IMR-90 (cell line): ENCODE measurements around the gene RGS3. TPM values are rescaled to one million over a fixed set of nuclear protein-coding genes. Genes with fewer than 3 reads are reported as not detected.
A peak's percentile ranks its signal among the peaks of the same experiment; 100 is the strongest.

Experiments
- ATAC-seq: fragments of 200-7000 bp; cut with Tn5 transposase; 2 replicates; pipeline ENCODE4 v1.9.1; 2020; ENCODE audit warnings: low read depth, mild to moderate bottlenecking, moderate library complexity
- BruUV-seq: library from RNA; stranded (reverse); fragments of 400-500 nt; replicated peaks from 2 replicates; lab custom pipeline; 2021; lab: Mats Ljungman, UMichigan
- CTCF ChIA-PET: fragments of 300-600 bp; formaldehyde crosslinking; extraction: SDS; loops from one replicate; lab custom pipeline; 2021; ENCODE audit warnings: antibody characterized with exemption; lab: Yijun Ruan, JAX
- POLR2A ChIA-PET: fragments of 300-600 bp; sonication (Branson Sonifier 250); formaldehyde crosslinking; loops from one replicate; lab custom pipeline; 2022; ENCODE audit warnings: antibody characterized with exemption; ENCODE audit not compliant: unreplicated experiment; lab: Charles Lee
- DNase-seq: peaks from one replicate; pipeline ENCODE4 v3.0.0; 2013
- H2AFZ ChIP-seq: replicated peaks from 2 replicates; pipeline ENCODE3; 2013; ENCODE audit warnings: low read length, mild to moderate bottlenecking; ENCODE audit not compliant: poor library complexity
- H2AK5ac ChIP-seq: 2 replicates; pipeline ENCODE4 v1.6.1; 2013; ENCODE audit warnings: low read depth, low read length, inconsistent platforms
- H2AK9ac ChIP-seq: replicated peaks from 2 replicates; pipeline ENCODE3; 2013; ENCODE audit warnings: mild to moderate bottlenecking, low read depth, low read length, moderate library complexity; ENCODE audit not compliant: poor library complexity
- H2BK120ac ChIP-seq: 2 replicates; pipeline ENCODE4 v1.6.1; 2013; ENCODE audit warnings: low read depth, low read length, inconsistent platforms
- H2BK15ac ChIP-seq: 3 replicates; pipeline ENCODE4 v1.6.1; 2013; ENCODE audit warnings: low read depth, low read length, inconsistent platforms
- H2BK20ac ChIP-seq: 2 replicates; pipeline ENCODE4 v1.6.1; 2013; ENCODE audit warnings: low read depth, mild to moderate bottlenecking, inconsistent platforms, low read length, moderate library complexity
- H2BK5ac ChIP-seq: 2 replicates; pipeline ENCODE4 v1.6.1; 2013; ENCODE audit warnings: mild to moderate bottlenecking, low read depth, low read length, inconsistent platforms; ENCODE audit not compliant: poor library complexity, severe bottlenecking
- H3K14ac ChIP-seq: replicated peaks from 2 replicates; pipeline ENCODE4 v1.6.1; 2013; ENCODE audit warnings: low read depth, low read length, inconsistent platforms
- H3K18ac ChIP-seq: 2 replicates; pipeline ENCODE4 v1.6.1; 2013; ENCODE audit warnings: low read depth, low read length, control low read depth
- H3K23ac ChIP-seq: 2 replicates; pipeline ENCODE4 v1.6.1; 2013; ENCODE audit warnings: low read depth, low read length, inconsistent platforms
- H3K27ac ChIP-seq: 2 replicates; pipeline ENCODE4 v1.5.1; 2013; ENCODE audit warnings: mild to moderate bottlenecking, control low read depth, low read length; ENCODE audit not compliant: insufficient read depth
- H3K27me3 ChIP-seq: 2 replicates; pipeline ENCODE4 v1.6.1; 2013; ENCODE audit warnings: low read length; ENCODE audit not compliant: control insufficient read depth, insufficient read depth
- H3K36me3 ChIP-seq: 2 replicates; pipeline ENCODE4 v1.6.1; 2013; ENCODE audit warnings: low read length, mixed read lengths; ENCODE audit not compliant: control insufficient read depth, insufficient read depth
- H3K4ac ChIP-seq: 2 replicates; pipeline ENCODE4 v1.6.1; 2013; ENCODE audit warnings: low read depth, low read length, inconsistent platforms
- H3K4me1 ChIP-seq: 2 replicates; pipeline ENCODE4 v1.6.1; 2013; ENCODE audit warnings: low read length, mixed read lengths; ENCODE audit not compliant: control insufficient read depth, insufficient read depth
- H3K4me2 ChIP-seq: 2 replicates; pipeline ENCODE4 v1.6.1; 2013; ENCODE audit warnings: low read depth, mild to moderate bottlenecking, control low read depth, low read length, moderate library complexity
- H3K4me3 ChIP-seq: 2 replicates; pipeline ENCODE4 v1.5.1; 2013; ENCODE audit warnings: low read depth, mild to moderate bottlenecking, control low read depth, low read length, moderate library complexity; ENCODE audit not compliant: insufficient read depth
- H3K56ac ChIP-seq: 2 replicates; pipeline ENCODE4 v1.6.1; 2013; ENCODE audit warnings: low read length, inconsistent platforms; ENCODE audit not compliant: insufficient read depth; ENCODE audit errors: extremely low read depth
- H3K79me1 ChIP-seq, 2 experiments: 2 replicates each; pipeline ENCODE4 v1.6.1; 2013; ENCODE audit warnings: low read length in 2 of 2, inconsistent platforms in 1 of 2, low read depth in 1 of 2
- H3K9ac ChIP-seq: 2 replicates; pipeline ENCODE4 v1.6.1; 2013; ENCODE audit warnings: low read depth, low read length, control low read depth
- H3K9me1 ChIP-seq: 2 replicates; pipeline ENCODE4 v1.6.1; 2013; ENCODE audit warnings: low read length, inconsistent platforms; ENCODE audit not compliant: insufficient read depth
- H3K9me3 ChIP-seq: 2 replicates; pipeline ENCODE4 v1.6.1; 2013; ENCODE audit warnings: low read length; ENCODE audit not compliant: control insufficient read depth, insufficient read depth
- H4K20me1 ChIP-seq: 2 replicates; pipeline ENCODE4 v1.6.1; 2013; ENCODE audit warnings: low read length, inconsistent platforms; ENCODE audit not compliant: insufficient read depth
- H4K5ac ChIP-seq: 2 replicates; pipeline ENCODE4 v1.6.1; 2013; ENCODE audit warnings: mild to moderate bottlenecking, low read depth, low read length, control low read depth
- H4K8ac ChIP-seq, 2 experiments: 2 replicates each; pipeline ENCODE4 v1.6.1; 2013; ENCODE audit warnings: low read depth in 2 of 2, low read length in 2 of 2, control low read depth in 1 of 2, inconsistent platforms in 1 of 2
- H4K91ac ChIP-seq: 2 replicates; pipeline ENCODE4 v1.6.1; 2013; ENCODE audit warnings: low read depth, low read length, inconsistent platforms; ENCODE audit not compliant: insufficient read depth
- WGBS, 2 experiments: methylation state at CpG; one replicate each; pipeline versions ENCODE4 v1.1.5 to v1.1.7; 2013; ENCODE audit warnings: missing lambda C conversion rate in 2 of 2; ENCODE audit not compliant: insufficient read length in 1 of 2; ENCODE audit errors: extremely low coverage in 2 of 2; 5-methylcytosine and 5-hydroxymethylcytosine counted together
- dilution Hi-C: fragments of 300-500 bp; cut with HindIII; formaldehyde crosslinking; loops from one replicate; pipeline ENCODE4 v1.14.3; 2018; ENCODE audit warnings: low sequenced_read_pairs; ENCODE audit not compliant: unreplicated experiment
- in situ Hi-C: fragments of 300-500 bp; cut with MboI; formaldehyde crosslinking; loops from 3 replicates; pipeline ENCODE4 v1.14.3; 2019; ENCODE audit warnings: low sequenced_read_pairs, inconsistent platforms, mixed read lengths
- intact Hi-C: fragments of 100-400 bp; cut with micrococcal nuclease; formaldehyde crosslinking; loops from 2 replicates; pipeline ENCODE4 v1.10.0; 2022
- polyA plus RNA-seq, 3 experiments: library from polyadenylated mRNA; depleted of rRNA; stranded (reverse); fragments of >200 nt; gene quantifications; 2 replicates each; pipeline ENCODE4 v1.2.3, GENCODE V29; 2012; ENCODE audit warnings: low replicate concordance in 1 of 3
- total RNA-seq: library from RNA; depleted of rRNA; stranded (reverse); fragments of >200 nt; gene quantifications from 2 replicates; pipeline ENCODE4 v1.2.3, GENCODE V29; 2012
- TF ChIP-seq, protein P1 (sequence below): conservative IDR thresholded peaks from 2 replicates; pipeline ENCODE4 v1.5.1; 2012; ENCODE audit warnings: mild to moderate bottlenecking, low read depth, low read length, improper control_type of control experiment
- TF ChIP-seq, protein P2 (sequence below): fragments of 150-350 bp; IDR thresholded peaks from 2 replicates; pipeline ENCODE4 v1.6.1; 2017; ENCODE audit warnings: mild to moderate bottlenecking, antibody characterized with exemption, low read length, low read depth

Gene RGS3
- total and polyA plus RNA-seq, 2 of the 4 experiments (the other 2 are of a cell fraction) = 51.8 to 65.6 TPM

- Histone ChIP-seq H3K9ac (no peak overlapping the region), H3K79me1 (peaks cover 0 to 5% of the 10 kb centered on the region in 2 experiments; a peak in 1 of 4 replicates), H3K27ac (no peak overlapping the region), H3K23ac (no peak overlapping the region), H3K56ac (no peak overlapping the region), H4K91ac (peak overlapping the region; percentile 39; the same call in 1 of the 2 replicates), H4K20me1 (no peaks in the 10 kb centered on the region), H2AFZ (no peak overlapping the region), H3K4ac (peak overlapping the region; percentile 87; the same call in 1 of the 2 replicates), H3K27me3 (no peaks in the 10 kb centered on the region), H2BK5ac (peak overlapping the region; percentile 43), H2BK20ac (peak overlapping the region; percentile 60; the same call in 1 of the 2 replicates), H3K36me3 (no peaks in the 10 kb centered on the region), H3K4me3 (no peak overlapping the region), H3K9me3 (no peaks in the 10 kb centered on the region), H2BK120ac (peak overlapping the region; percentile 92; the same call in 1 of the 2 replicates), H2AK9ac (no peak overlapping the region), H3K4me2 (no peak overlapping the region), H4K8ac (peak overlapping the region in 1 of 2 experiments; percentile 61; a peak in 3 of 4 replicates), H2AK5ac (peak overlapping the region; percentile 99), H3K14ac (peak overlapping the region; percentile 74; the same call in 1 of the 2 replicates), H3K4me1 (peaks cover 26% of the 10 kb centered on the region), H3K18ac (peak overlapping the region; percentile 42; the same call in 1 of the 2 replicates), H3K9me1 (peaks cover 28% of the 10 kb centered on the region), H4K5ac (no peak overlapping the region), H2BK15ac (peak overlapping the region; percentile 98; the same call in 2 of the 3 replicates)
- no TSS peak for BruUV-seq
- TF ChIP-seq, protein P1, sequence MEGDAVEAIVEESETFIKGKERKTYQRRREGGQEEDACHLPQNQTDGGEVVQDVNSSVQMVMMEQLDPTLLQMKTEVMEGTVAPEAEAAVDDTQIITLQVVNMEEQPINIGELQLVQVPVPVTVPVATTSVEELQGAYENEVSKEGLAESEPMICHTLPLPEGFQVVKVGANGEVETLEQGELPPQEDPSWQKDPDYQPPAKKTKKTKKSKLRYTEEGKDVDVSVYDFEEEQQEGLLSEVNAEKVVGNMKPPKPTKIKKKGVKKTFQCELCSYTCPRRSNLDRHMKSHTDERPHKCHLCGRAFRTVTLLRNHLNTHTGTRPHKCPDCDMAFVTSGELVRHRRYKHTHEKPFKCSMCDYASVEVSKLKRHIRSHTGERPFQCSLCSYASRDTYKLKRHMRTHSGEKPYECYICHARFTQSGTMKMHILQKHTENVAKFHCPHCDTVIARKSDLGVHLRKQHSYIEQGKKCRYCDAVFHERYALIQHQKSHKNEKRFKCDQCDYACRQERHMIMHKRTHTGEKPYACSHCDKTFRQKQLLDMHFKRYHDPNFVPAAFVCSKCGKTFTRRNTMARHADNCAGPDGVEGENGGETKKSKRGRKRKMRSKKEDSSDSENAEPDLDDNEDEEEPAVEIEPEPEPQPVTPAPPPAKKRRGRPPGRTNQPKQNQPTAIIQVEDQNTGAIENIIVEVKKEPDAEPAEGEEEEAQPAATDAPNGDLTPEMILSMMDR = no peak
- TF ChIP-seq, protein P2, sequence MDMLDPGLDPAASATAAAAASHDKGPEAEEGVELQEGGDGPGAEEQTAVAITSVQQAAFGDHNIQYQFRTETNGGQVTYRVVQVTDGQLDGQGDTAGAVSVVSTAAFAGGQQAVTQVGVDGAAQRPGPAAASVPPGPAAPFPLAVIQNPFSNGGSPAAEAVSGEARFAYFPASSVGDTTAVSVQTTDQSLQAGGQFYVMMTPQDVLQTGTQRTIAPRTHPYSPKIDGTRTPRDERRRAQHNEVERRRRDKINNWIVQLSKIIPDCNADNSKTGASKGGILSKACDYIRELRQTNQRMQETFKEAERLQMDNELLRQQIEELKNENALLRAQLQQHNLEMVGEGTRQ = no peak
- DNase-seq (no peak), ATAC-seq (no peak)
- intact Hi-C loops (no loop called here), dilution Hi-C loops (no loop called here), in situ Hi-C loops (no loop called here)
- ChIA-PET POLR2A (no interaction called here), CTCF (no interaction called here)
- 59 to 100% methylated on average over 2 to 3 of the region's 6 CpGs for WGBS, 2 experiments
Measured at GRCh38 chr9:113613815-113614413, 150.4 kb downstream of the RGS3 start.
